Fibroblast of skin of back (primary cell): Measurements from ENCODE around the gene PLGRKT.
A peak's percentile ranks its signal among the peaks of the same experiment; 100 is the strongest.
"Not testable (repeated sequence)": the region's sequence is repeated elsewhere in the genome, so short reads cannot be mapped to it uniquely, and the experiment has no call there.

Experiments
- DNase-seq: peaks from one replicate; pipeline ENCODE4 v3.0.0-alpha.2; 2013

The PLGRKT gene

GRCh38 chr9:5450359-5451091, 12.8 kb upstream of the PLGRKT start, which contains the start of gene CD274:
Gene CD274, plus strand, starts transcription at chr9:5450542. Its CDS starts 5,572 bp downstream, at chr9:5456114.
- peak; percentile 78 for DNase-seq

- no peak for DNase-seq
These were observed 12.0 kb upstream of the PLGRKT start for GRCh38 chr9:5449521-5450358.

GRCh38 chr9:5448461-5449435, 11.0 kb upstream of the PLGRKT start:
- no peak for DNase-seq

GRCh38 chr9:5448016-5448415, 10.3 kb upstream of the PLGRKT start:
- no peak for DNase-seq

- DNase-seq, result no peak
These were observed 9.6 kb upstream of the PLGRKT start for GRCh38 chr9:5447337-5447736.

GRCh38 chr9:5446451-5447236, 8.9 kb upstream of the PLGRKT start:
- peak; percentile 43 for DNase-seq

GRCh38 chr9:5445886-5446285, 8.2 kb upstream of the PLGRKT start:
- no peak for DNase-seq

GRCh38 chr9:5445096-5445495, 7.4 kb upstream of the PLGRKT start:
- not testable (repeated sequence) for DNase-seq

GRCh38 chr9:5443850-5444249, 6.1 kb upstream of the PLGRKT start:
- no peak for DNase-seq

- peak; percentile 66 for DNase-seq
These were observed 4.8 kb upstream of the PLGRKT start for GRCh38 chr9:5442400-5443011.

GRCh38 chr9:5441043-5441442, 3.3 kb upstream of the PLGRKT start:
- peak; percentile 72 for DNase-seq

- no peak for DNase-seq
These were observed 2.7 kb upstream of the PLGRKT start for GRCh38 chr9:5440426-5440825.

- peak; percentile 47 for DNase-seq
These were observed 807 bp upstream of the PLGRKT start for GRCh38 chr9:5438301-5439162.

- no peak for DNase-seq
These were observed 1.3 kb downstream of the PLGRKT start for GRCh38 chr9:5436441-5436840.

GRCh38 chr9:5435912-5436311, 1.8 kb downstream of the PLGRKT start:
- DNase-seq, result no peak

GRCh38 chr9:5433841-5434810, 3.6 kb downstream of the PLGRKT start:
- DNase-seq, result not testable (repeated sequence)

GRCh38 chr9:5433328-5433727, 4.4 kb downstream of the PLGRKT start:
- not testable (repeated sequence) for DNase-seq

- not testable (repeated sequence) for DNase-seq
These were observed 4.8 kb downstream of the PLGRKT start for GRCh38 chr9:5432890-5433289.

GRCh38 chr9:5430912-5431311, 6.8 kb downstream of the PLGRKT start:
- DNase-seq, result no peak
